H9 (cell line): ENCODE data around the gene ABHD17B. TPM values are rescaled to one million over a fixed set of nuclear protein-coding genes. Genes with fewer than 3 reads are reported as not detected.

Experiments
- DNase-seq: peaks from one replicate; pipeline ENCODE4 v3.0.0-alpha.2; 2017
- H2AFZ ChIP-seq: one replicate; pipeline ENCODE4 v1.6.1; 2013; ENCODE audit warnings: mild to moderate bottlenecking, low read length, control low read depth, moderate library complexity
- H2AK5ac ChIP-seq: 2 replicates; pipeline ENCODE4 v1.6.1; 2013; ENCODE audit warnings: low read length, control low read depth, mixed read lengths; ENCODE audit not compliant: insufficient read length
- H2BK120ac ChIP-seq: one replicate; pipeline ENCODE4 v1.6.1; 2013; ENCODE audit warnings: low read depth, mild to moderate bottlenecking, low read length, control low read depth, inconsistent platforms; ENCODE audit not compliant: poor library complexity, severe bottlenecking
- H2BK12ac ChIP-seq: 2 replicates; pipeline ENCODE4 v1.6.1; 2013; ENCODE audit warnings: low read length, control low read depth, mixed read lengths, low read depth; ENCODE audit not compliant: insufficient read length
- H2BK15ac ChIP-seq: 2 replicates; pipeline ENCODE4 v1.6.1; 2013; ENCODE audit warnings: low read depth, low read length, control low read depth
- H2BK20ac ChIP-seq: one replicate; pipeline ENCODE4 v1.6.1; 2013; ENCODE audit warnings: low read depth, mild to moderate bottlenecking, low read length, control low read depth, inconsistent platforms; ENCODE audit not compliant: poor library complexity, severe bottlenecking
- H2BK5ac ChIP-seq: 2 replicates; pipeline ENCODE4 v1.6.1; 2013; ENCODE audit warnings: low read length, control low read depth, mixed read lengths; ENCODE audit not compliant: insufficient read length
- H3K14ac ChIP-seq: 2 replicates; pipeline ENCODE4 v1.6.1; 2013; ENCODE audit warnings: low read length, control low read depth; ENCODE audit not compliant: insufficient read depth
- H3K18ac ChIP-seq: 2 replicates; pipeline ENCODE4 v1.6.1; 2013; ENCODE audit warnings: low read depth, mild to moderate bottlenecking, mixed read lengths, low read length, control low read depth; ENCODE audit not compliant: insufficient read length
- H3K23ac ChIP-seq: 2 replicates; pipeline ENCODE4 v1.6.1; 2013; ENCODE audit warnings: low read length, control low read depth, mixed read lengths, low read depth; ENCODE audit not compliant: insufficient read length
- H3K23me2 ChIP-seq: 2 replicates; pipeline ENCODE4 v1.6.1; 2013; ENCODE audit warnings: low read depth, mild to moderate bottlenecking, mixed read lengths, low read length, control low read depth; ENCODE audit not compliant: insufficient read length, poor library complexity, severe bottlenecking
- H3K27ac ChIP-seq: 2 replicates; pipeline ENCODE4 v1.5.1; 2013; ENCODE audit warnings: low read length, control low read depth, mixed read lengths, low read depth; ENCODE audit not compliant: insufficient read length
- H3K27me3 ChIP-seq: 2 replicates; pipeline ENCODE4 v1.6.1; 2013; ENCODE audit warnings: low read length, control low read depth, inconsistent platforms; ENCODE audit not compliant: insufficient read depth
- H3K4ac ChIP-seq: 2 replicates; pipeline ENCODE4 v1.6.1; 2013; ENCODE audit warnings: low read depth, mild to moderate bottlenecking, control low read depth, inconsistent platforms, low read length, moderate library complexity
- H3K4me1 ChIP-seq: 2 replicates; pipeline ENCODE4 v1.6.1; 2013; ENCODE audit warnings: low read length, control low read depth, inconsistent platforms; ENCODE audit not compliant: insufficient read depth
- H3K4me2 ChIP-seq: 2 replicates; pipeline ENCODE4 v1.6.1; 2013; ENCODE audit warnings: low read length, control low read depth, mixed read lengths; ENCODE audit not compliant: insufficient read length, insufficient read depth
- H3K56ac ChIP-seq: 2 replicates; pipeline ENCODE4 v1.6.1; 2013; ENCODE audit warnings: low read depth, mild to moderate bottlenecking, mixed read lengths, low read length, control low read depth; ENCODE audit not compliant: insufficient read length
- H3K79me1 ChIP-seq: 2 replicates; pipeline ENCODE4 v1.6.1; 2013; ENCODE audit warnings: low read depth, mild to moderate bottlenecking, moderate library complexity, low read length, control low read depth, inconsistent platforms; ENCODE audit not compliant: insufficient read depth, poor library complexity, severe bottlenecking
- H3K79me2 ChIP-seq: 2 replicates; pipeline ENCODE4 v1.6.1; 2013; ENCODE audit warnings: low read length, control low read depth, inconsistent platforms; ENCODE audit not compliant: insufficient read depth
- H3K9ac ChIP-seq: 2 replicates; pipeline ENCODE4 v1.6.1; 2013; ENCODE audit warnings: low read length, control low read depth, mixed read lengths; ENCODE audit not compliant: insufficient read length; ENCODE audit errors: extremely low read depth
- H3K9me3 ChIP-seq: one replicate; pipeline ENCODE4 v1.6.1; 2013; ENCODE audit warnings: low read depth, low read length, inconsistent platforms; ENCODE audit not compliant: control insufficient read depth
- H3T11ph ChIP-seq: one replicate; pipeline ENCODE4 v1.6.1; 2013; ENCODE audit warnings: mild to moderate bottlenecking, low read length, control low read depth, inconsistent platforms
- H4K20me1 ChIP-seq: one replicate; pipeline ENCODE4 v1.6.1; 2013; ENCODE audit not compliant: control insufficient read depth, insufficient read length, insufficient read depth
- H4K5ac ChIP-seq: 2 replicates; pipeline ENCODE4 v1.6.1; 2013; ENCODE audit warnings: low read depth, mild to moderate bottlenecking, mixed read lengths, low read length, control low read depth; ENCODE audit not compliant: insufficient read length
- H4K8ac ChIP-seq: replicated peaks from 2 replicates; pipeline ENCODE4 v1.6.1; 2013; ENCODE audit warnings: low read length, control low read depth, mixed read lengths, low read depth; ENCODE audit not compliant: insufficient read length
- H4K91ac ChIP-seq: 2 replicates; pipeline ENCODE4 v1.6.1; 2013; ENCODE audit warnings: low read depth, mild to moderate bottlenecking, moderate library complexity, mixed read lengths, low read length, control low read depth; ENCODE audit not compliant: insufficient read length
- H3K27ac Mint-ChIP-seq, 3 experiments: 2 replicates in 2 of 3; 3 replicates in 1 of 3; pipeline ENCODE4 v1.8.0; 2020 to 2021; ENCODE audit warnings: mixed read lengths in 3 of 3, mild to moderate bottlenecking in 1 of 3, moderate library complexity in 1 of 3
- H3K27me3 Mint-ChIP-seq: 2 replicates; pipeline ENCODE4 v1.8.0; 2021; ENCODE audit warnings: low read depth, mild to moderate bottlenecking, moderate library complexity, mixed read lengths
- H3K36me3 Mint-ChIP-seq, 3 experiments: 2 replicates in 2 of 3; 3 replicates in 1 of 3; pipeline ENCODE4 v1.8.0; 2020 to 2021; ENCODE audit warnings: low read depth in 3 of 3, mixed read lengths in 3 of 3; ENCODE audit not compliant: insufficient read depth in 1 of 3
- H3K4me1 Mint-ChIP-seq, 2 experiments: 2 replicates each; pipeline ENCODE4 v1.8.0; 2020; ENCODE audit warnings: mixed read lengths in 2 of 2
- H3K4me3 Mint-ChIP-seq, 2 experiments: 2 replicates in 1 of 2; 3 replicates in 1 of 2; pipeline ENCODE4 v1.8.0; 2020 to 2021; ENCODE audit warnings: mild to moderate bottlenecking in 2 of 2, mixed read lengths in 2 of 2, moderate library complexity in 1 of 2
- H3K9me3 Mint-ChIP-seq, 2 experiments: 2 replicates in 1 of 2; 3 replicates in 1 of 2; pipeline ENCODE4 v1.8.0; 2020; ENCODE audit warnings: mild to moderate bottlenecking in 2 of 2, mixed read lengths in 2 of 2, moderate library complexity in 1 of 2
- CTCF ChIP-seq: fragments of 200-600 bp; sonication (generic); conservative IDR thresholded peaks from 3 replicates; pipeline ENCODE4 v1.8.0; 2021; ENCODE audit warnings: antibody characterized with exemption, mild to moderate bottlenecking
- WGBS: extraction: QIAGEN DNeasy Blood & Tissue Kit; methylation state at CpG from one replicate; pipeline ENCODE4 v1.1.7; 2013; ENCODE audit warnings: missing lambda C conversion rate, low lambda C conversion rate, mixed read lengths; ENCODE audit not compliant: insufficient read length; ENCODE audit errors: extremely low coverage; 5-methylcytosine and 5-hydroxymethylcytosine counted together
- total RNA-seq: library from RNA; stranded (reverse); gene quantifications from 2 replicates; pipeline ENCODE4 v1.2.1, GENCODE V29; 2021

Gene ABHD17B
- total RNA-seq, 1 experiment from 2014 or later = 67.6 TPM

DNA sequence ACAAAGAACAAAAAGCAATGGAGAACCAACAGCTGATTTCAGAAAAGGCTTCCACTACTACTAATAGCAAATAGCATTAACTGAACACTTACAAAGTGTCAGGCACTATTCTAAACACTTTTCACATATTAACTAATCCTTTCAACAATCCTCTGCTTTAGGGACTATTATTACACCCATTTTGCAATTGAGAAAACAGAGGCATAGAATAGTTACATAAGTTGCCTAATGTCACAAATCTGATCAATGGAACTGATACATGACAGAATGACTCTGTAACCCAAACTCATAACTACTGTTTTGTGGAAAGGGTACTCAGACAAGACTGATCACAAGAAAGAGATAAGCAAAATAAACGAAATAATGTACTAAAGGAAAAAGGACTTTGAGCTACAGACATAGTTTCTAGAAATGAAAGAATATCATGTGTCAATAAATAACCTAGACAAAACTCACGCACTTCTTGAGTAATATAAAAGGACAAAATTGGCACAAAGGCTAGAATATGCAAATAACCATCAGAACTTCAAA, 31.3 kb downstream of the ABHD17B start:
- no peak overlapping the region for H4K91ac ChIP-seq
- H2BK12ac ChIP-seq = no peak overlapping the region
- H3K4me1 ChIP-seq = no peaks in the 10 kb centered on the region
- H3K9ac ChIP-seq = no peak overlapping the region
- no peak overlapping the region for H2BK20ac ChIP-seq
- no peak overlapping the region for H2BK5ac ChIP-seq
- H2BK15ac ChIP-seq = no peak overlapping the region
- H3K27ac ChIP-seq = no peak overlapping the region
- no peaks in the 10 kb centered on the region for H4K20me1 ChIP-seq
- H3K4ac ChIP-seq = no peak overlapping the region
- Mint-ChIP-seq H3K4me3 (no peak overlapping the region), H3K9me3 (peaks cover 22 to 36% of the 10 kb centered on the region in 2 experiments; a peak in 4 of 5 replicates), H3K4me1 (peaks cover 26 to 29% of the 10 kb centered on the region in 2 experiments), H3K27ac (no peak overlapping the region), H3K27me3 (no peaks in the 10 kb centered on the region), H3K36me3 (peaks cover 28 to 44% (median 44%) of the 10 kb centered on the region in 3 experiments)
- no peak for TF ChIP-seq CTCF
- H3K18ac ChIP-seq = no peak overlapping the region
- no peak overlapping the region for H3K23ac ChIP-seq
- H2BK120ac ChIP-seq = no peak overlapping the region
- peaks cover under 1% of the 10 kb centered on the region for H3K79me1 ChIP-seq
- no peak overlapping the region for H3K4me2 ChIP-seq
- no peak overlapping the region for H2AFZ ChIP-seq
- H4K8ac ChIP-seq = no peak overlapping the region
- H3K9me3 ChIP-seq = no peaks in the 10 kb centered on the region
- no peak overlapping the region for H3T11ph ChIP-seq
- WGBS = no CpG with 5 or more reads among the region's 2 CpGs
- H3K56ac ChIP-seq = no peak overlapping the region
- DNase-seq = no peak
- no peak overlapping the region for H4K5ac ChIP-seq
- no peaks in the 10 kb centered on the region for H3K23me2 ChIP-seq
- no peak overlapping the region for H2AK5ac ChIP-seq
- peaks cover 45% of the 10 kb centered on the region for H3K79me2 ChIP-seq
- no peaks in the 10 kb centered on the region for H3K27me3 ChIP-seq
- H3K14ac ChIP-seq = no peak overlapping the region
